Adrenal gland (tissue), 12 donors: ENCODE results near the gene CD244. TPM values are rescaled to one million over a fixed set of nuclear protein-coding genes. Genes with fewer than 3 reads are reported as not detected.

ENCODE experiments used
- DNase-seq, 7 donors: peaks; one replicate each; pipeline ENCODE4 v3.0.0-alpha.2; 2019 to 2020
- H3K27ac ChIP-seq, 5 donors: fragments of 200-600 bp; sonication (generic) in 4 of 5; 1 replicate in 3 of 5; 2 replicates in 2 of 5; pipeline versions ENCODE4 v1.5.1 to v1.8.0; 2016 to 2020; ENCODE audit warnings: mild to moderate bottlenecking in 1 of 5
- H3K27me3 ChIP-seq: fragments of 200-600 bp; 2 replicates; pipeline ENCODE4 v1.8.0; 2021
- H3K36me3 ChIP-seq, 2 donors: fragments of 200-600 bp; replicated peaks in 1 of 2; 1 replicate in 1 of 2; 2 replicates in 1 of 2; pipeline versions ENCODE4 v1.5.1 to v1.8.0; 2018 to 2022
- H3K4me1 ChIP-seq, 2 donors: fragments of 200-600 bp; replicated peaks in 1 of 2; 1 replicate in 1 of 2; 2 replicates in 1 of 2; pipeline versions ENCODE4 v1.5.1 to v1.8.0; 2018 to 2021
- H3K4me3 ChIP-seq, 4 donors: fragments of 200-600 bp; sonication (generic) in 3 of 4; one replicate each; pipeline ENCODE4 v1.5.1; 2016 to 2018
- H3K9me3 ChIP-seq, 3 donors: fragments of 200-600 bp; sonication (generic) in 1 of 3; replicated peaks in 1 of 3; 1 replicate in 2 of 3; 2 replicates in 1 of 3; pipeline versions ENCODE4 v1.5.1 to v1.8.0; 2016 to 2021
- POLR2A ChIP-seq, 2 donors: fragments of 450-650 bp; IDR thresholded peaks; one replicate each; pipeline ENCODE4 v1.6.1; 2017; ENCODE audit warnings: antibody characterized with exemption in 2 of 2, mild to moderate bottlenecking in 2 of 2, moderate library complexity in 1 of 2
- WGBS, 4 donors: extraction: QIAGEN DNeasy Blood & Tissue Kit in 2 of 4; methylation state at CpG; one replicate each; pipeline versions ENCODE4 v1.1.5 to v1.1.7; 2013 to 2017; 5-methylcytosine and 5-hydroxymethylcytosine counted together
- intact Hi-C, 2 donors: fragments of 100-400 bp; cut with DNase I; formaldehyde crosslinking; loops; one replicate each; pipeline versions ENCODE4 v1.14.1 to v1.15.0; 2022 to 2023
- polyA plus RNA-seq, 3 donors: library from polyadenylated mRNA; stranded (reverse); fragments of 200-250 nt in 2 of 3; fragments of 350-450 nt in 1 of 3; fragmentation: Illumina TruSeq in 1 of 3; extraction: RNeasy Lipid Tissue Mini Kit (QIAGEN cat#74804) in 1 of 3; gene quantifications; one replicate each; pipeline ENCODE4 v1.2.3, GENCODE V29; 2013 to 2014
- total RNA-seq, 9 donors: library from RNA; depleted of rRNA in 4 of 9; stranded (reverse); fragments of >200 nt in 4 of 9; fragments of 120-200 nt in 1 of 9; fragmentation: NEBNext Ultra II Directional in 1 of 9; extraction: Animal tissue kit (Norgen Biotek cat#: 25700) in 1 of 9; gene quantifications; one replicate each; pipeline versions ENCODE4 v1.1.0 to v1.2.4, GENCODE V29; 2013 to 2023
- TF ChIP-seq, protein P1 (sequence below), 6 experiments: fragments of 450-650 bp in 4 of 6; fragments of 200-600 bp in 2 of 6; sonication (generic) in 1 of 6; IDR thresholded peaks; 1 replicate in 5 of 6; 2 replicates in 1 of 6; pipeline versions ENCODE4 v1.5.1 to v1.8.0; 2016 to 2021; ENCODE audit warnings: antibody characterized with exemption in 6 of 6, mild to moderate bottlenecking in 2 of 6, moderate library complexity in 1 of 6
- donor health status: healthy with polysubstance abuse.
- donor health status: Bipolar disorder and iron deficiency.
- donor health status: DM: yes; HTN: yes; CAD: no.
- donor health status: DM: no; HTN: no; CAD: no.
- donor health status: DM: no; HTN: no; CAD: no.
- donor health status: DM: yes; HTN: yes; CAD: no.

The CD244 gene
- total and polyA plus RNA-seq, 12 donors, result 0.15 to 1.4 (median 0.28) TPM; not detected in 1

GRCh38 chr1:160855181-160855981, 7.3 kb downstream of the CD244 start:
- no peak for DNase-seq
- H3K9me3 ChIP-seq, result no peaks in the 10 kb centered on the region
- no peaks in the 10 kb centered on the region for H3K36me3 ChIP-seq
- H3K27ac ChIP-seq, result no peak overlapping the region
- intact Hi-C loops, result no loop called here
- H3K4me1 ChIP-seq, result no peaks in the 10 kb centered on the region
- H3K4me3 ChIP-seq, result no peak overlapping the region
- H3K27me3 ChIP-seq, result no peaks in the 10 kb centered on the region
- 59 to 78% (median 66%) methylated on average over 9 of the region's 9 CpGs for WGBS, 4 donors
- no peak for TF ChIP-seq POLR2A (IDR thresholded peaks at IDR 0.05)
- TF ChIP-seq, protein P1, sequence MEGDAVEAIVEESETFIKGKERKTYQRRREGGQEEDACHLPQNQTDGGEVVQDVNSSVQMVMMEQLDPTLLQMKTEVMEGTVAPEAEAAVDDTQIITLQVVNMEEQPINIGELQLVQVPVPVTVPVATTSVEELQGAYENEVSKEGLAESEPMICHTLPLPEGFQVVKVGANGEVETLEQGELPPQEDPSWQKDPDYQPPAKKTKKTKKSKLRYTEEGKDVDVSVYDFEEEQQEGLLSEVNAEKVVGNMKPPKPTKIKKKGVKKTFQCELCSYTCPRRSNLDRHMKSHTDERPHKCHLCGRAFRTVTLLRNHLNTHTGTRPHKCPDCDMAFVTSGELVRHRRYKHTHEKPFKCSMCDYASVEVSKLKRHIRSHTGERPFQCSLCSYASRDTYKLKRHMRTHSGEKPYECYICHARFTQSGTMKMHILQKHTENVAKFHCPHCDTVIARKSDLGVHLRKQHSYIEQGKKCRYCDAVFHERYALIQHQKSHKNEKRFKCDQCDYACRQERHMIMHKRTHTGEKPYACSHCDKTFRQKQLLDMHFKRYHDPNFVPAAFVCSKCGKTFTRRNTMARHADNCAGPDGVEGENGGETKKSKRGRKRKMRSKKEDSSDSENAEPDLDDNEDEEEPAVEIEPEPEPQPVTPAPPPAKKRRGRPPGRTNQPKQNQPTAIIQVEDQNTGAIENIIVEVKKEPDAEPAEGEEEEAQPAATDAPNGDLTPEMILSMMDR (IDR thresholded peaks at IDR 0.05), result no peak

- no peak for TF ChIP-seq POLR2A (IDR thresholded peaks at IDR 0.05)
- TF ChIP-seq, protein P1 (IDR thresholded peaks at IDR 0.05), result no peak
- WGBS, 4 donors, result 83 to 95% (median 90%) methylated on average over 2 of the region's 2 CpGs
- Histone ChIP-seq H3K36me3 (no peaks in the 10 kb centered on the region), H3K4me3 (no peak overlapping the region), H3K4me1 (no peaks in the 10 kb centered on the region), H3K27me3 (no peaks in the 10 kb centered on the region), H3K27ac (no peak overlapping the region), H3K9me3 (no peaks in the 10 kb centered on the region)
- intact Hi-C loops, result no loop called here
- no peak for DNase-seq
Measured at GRCh38 chr1:160853754-160854153, 8.9 kb downstream of the CD244 start.

GRCh38 chr1:160853014-160853413, 9.7 kb downstream of the CD244 start:
- H3K4me1 ChIP-seq, result no peaks in the 10 kb centered on the region
- no peak overlapping the region for H3K4me3 ChIP-seq
- H3K27ac ChIP-seq, result no peak overlapping the region
- H3K9me3 ChIP-seq, result no peaks in the 10 kb centered on the region
- no peaks in the 10 kb centered on the region for H3K36me3 ChIP-seq
- WGBS, 4 donors, result 83 to 87% (median 84%) methylated on average over 3 of the region's 3 CpGs
- H3K27me3 ChIP-seq, result no peaks in the 10 kb centered on the region
- DNase-seq, result no peak
- intact Hi-C loops, result no loop called here
- TF ChIP-seq, protein P1 (IDR thresholded peaks at IDR 0.05), result no peak
- TF ChIP-seq POLR2A (IDR thresholded peaks at IDR 0.05), result no peak

DNA sequence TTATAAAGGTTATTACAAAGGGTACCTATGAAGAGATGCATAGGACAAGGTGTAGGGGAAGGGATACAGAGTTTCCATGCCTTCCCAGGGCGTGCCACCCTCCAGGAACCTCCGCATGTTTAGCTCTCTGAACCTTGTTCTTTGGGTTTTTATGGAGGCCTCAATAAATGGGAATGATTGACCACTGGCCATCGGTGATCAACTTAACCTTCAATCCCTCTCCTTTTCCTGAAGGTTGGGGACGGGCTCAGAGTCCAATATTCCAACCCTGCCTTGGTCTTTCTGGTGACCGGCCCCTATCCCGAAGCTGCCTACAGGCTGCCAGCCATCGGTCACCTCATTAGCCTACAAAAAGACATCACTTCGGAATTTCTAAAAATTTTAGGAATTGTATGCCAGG, 11.7 kb downstream of the CD244 start:
- Histone ChIP-seq H3K9me3 (no peaks in the 10 kb centered on the region), H3K4me1 (no peaks in the 10 kb centered on the region), H3K27me3 (no peaks in the 10 kb centered on the region), H3K27ac (no peak overlapping the region), H3K4me3 (no peak overlapping the region), H3K36me3 (no peaks in the 10 kb centered on the region)
- 83 to 87% (median 84%) methylated on average over 7 to 8 of the region's 8 CpGs for WGBS, 4 donors
- intact Hi-C loops, result no loop called here
- TF ChIP-seq POLR2A (IDR thresholded peaks at IDR 0.05), result no peak
- TF ChIP-seq, protein P1 (IDR thresholded peaks at IDR 0.05), result no peak
- DNase-seq, result no peak
